HepG2 (cell line): Measurements from ENCODE around the gene MED23. TPM values are rescaled to one million over a fixed set of nuclear protein-coding genes. Genes with fewer than 3 reads are reported as not detected.

Experiments
- ATAC-seq: fragments of 200-7000 bp; cut with Tn5 transposase; 3 replicates; pipeline ENCODE4 v1.9.1; 2020; ENCODE audit warnings: mild to moderate bottlenecking, moderate library complexity
- BruUV-seq: library from RNA; stranded (reverse); fragments of 400-500 nt; replicated peaks from 2 replicates; lab custom pipeline; 2021; lab: Mats Ljungman, UMichigan
- CTCF ChIA-PET: fragments of 300-600 bp; formaldehyde crosslinking; extraction: SDS; loops from one replicate; lab custom pipeline; 2021; ENCODE audit warnings: low total read pairs, inconsistent platforms, low intra/inter-chr PET ratio; lab: Yijun Ruan, JAX
- POLR2A ChIA-PET: fragments of 350-600 bp; sonication (Branson Sonifier 250); formaldehyde crosslinking; loops from one replicate; lab custom pipeline; 2020; ENCODE audit warnings: antibody characterized with exemption, inconsistent platforms; lab: Yijun Ruan, JAX
- DNase-seq: peaks from one replicate; pipeline ENCODE4 v3.0.0-alpha.2; 2015; ENCODE audit warnings: low spot score
- FAIRE-seq: peaks from 3 replicates; lab custom pipeline; 2011; peaks lifted over from hg19 to GRCh38; lab: Jason Lieb, UNC
- H2AFZ ChIP-seq: one replicate; pipeline ENCODE4 v1.6.1; 2011; ENCODE audit warnings: low read length, inconsistent platforms
- H3K27ac ChIP-seq: fragments of 300-600 bp; 3 replicates; pipeline ENCODE4 v1.8.0; 2011; ENCODE audit warnings: mixed run types, mild to moderate bottlenecking, mixed read lengths, low read length, inconsistent platforms; ENCODE audit not compliant: insufficient read depth; ENCODE audit errors: extremely low read length
- H3K27me3 ChIP-seq, 2 experiments: fragments of 200-600 bp in 1 of 2; 2 replicates in 1 of 2; 3 replicates in 1 of 2; pipeline versions ENCODE4 v1.6.0 to v1.8.0; 2011; ENCODE audit warnings: low read length in 2 of 2, mild to moderate bottlenecking in 2 of 2, moderate library complexity in 2 of 2, inconsistent platforms in 1 of 2; ENCODE audit not compliant: insufficient read depth in 2 of 2, control insufficient read depth in 1 of 2
- H3K36me3 ChIP-seq, 2 experiments: fragments of 200-600 bp in 1 of 2; replicated peaks in 1 of 2; 2 replicates in 1 of 2; 3 replicates in 1 of 2; pipeline versions ENCODE4 v1.5.1 to v1.8.0; 2011; ENCODE audit warnings: low read length in 2 of 2, inconsistent platforms in 1 of 2; ENCODE audit not compliant: insufficient read depth in 2 of 2, control insufficient read depth in 1 of 2
- H3K4me1 ChIP-seq: 2 replicates; pipeline ENCODE4 v1.5.1; 2012; ENCODE audit warnings: low read length, inconsistent platforms; ENCODE audit not compliant: insufficient read depth
- H3K4me2 ChIP-seq: 2 replicates; pipeline ENCODE4 v1.6.0; 2011; ENCODE audit warnings: low read depth, low read length, inconsistent platforms
- H3K4me3 ChIP-seq, 3 experiments: fragments of 200-600 bp in 1 of 3; sonication (generic), shearing (Covaris generic) in 1 of 3; replicated peaks in 1 of 3; 2 replicates each; pipeline ENCODE4 v1.5.1; 2011 to 2016; ENCODE audit warnings: low read length in 3 of 3, inconsistent platforms in 2 of 3, low read depth in 2 of 3, mild to moderate bottlenecking in 2 of 3, control low read depth in 1 of 3, mixed read lengths in 1 of 3; ENCODE audit not compliant: insufficient read depth in 1 of 3
- H3K79me2 ChIP-seq: one replicate; pipeline ENCODE4 v1.6.1; 2011; ENCODE audit warnings: low read length, inconsistent platforms; ENCODE audit not compliant: insufficient read depth
- H3K9ac ChIP-seq: 2 replicates; pipeline ENCODE4 v1.6.0; 2011; ENCODE audit warnings: mild to moderate bottlenecking, low read depth, low read length, inconsistent platforms; ENCODE audit not compliant: insufficient read depth
- H3K9me3 ChIP-seq: 2 replicates; pipeline ENCODE4 v1.5.1; 2012; ENCODE audit warnings: mild to moderate bottlenecking, low read length
- H4K20me1 ChIP-seq: 2 replicates; pipeline ENCODE4 v1.6.0; 2011; ENCODE audit warnings: inconsistent platforms, mild to moderate bottlenecking, low read length, moderate library complexity; ENCODE audit not compliant: insufficient read depth
- BCL3 ChIP-seq: sonication (generic); formaldehyde crosslinking; IDR thresholded peaks from 2 replicates; pipeline ENCODE4 v1.5.1; 2020; ENCODE audit warnings: mild to moderate bottlenecking, missing genetic modification reagents, moderate library complexity
- BORCS8-MEF2B ChIP-seq: sonication (generic); formaldehyde crosslinking; IDR thresholded peaks from 2 replicates; pipeline ENCODE4 v1.8.0; 2022; ENCODE audit warnings: mild to moderate bottlenecking, missing genetic modification reagents
- BRD4 ChIP-seq: sonication (generic); formaldehyde crosslinking; IDR thresholded peaks from 2 replicates; pipeline ENCODE4 v1.4.0; 2020; ENCODE audit warnings: missing genetic modification reagents
- CAMTA2 ChIP-seq: sonication (generic); formaldehyde crosslinking; IDR thresholded peaks from 2 replicates; pipeline ENCODE4 v1.4.0; 2020; ENCODE audit warnings: mild to moderate bottlenecking, missing genetic modification reagents, borderline replicate concordance
- CENPX ChIP-seq: sonication (generic); formaldehyde crosslinking; IDR thresholded peaks from 2 replicates; pipeline ENCODE4 v1.9.0; 2021; ENCODE audit warnings: mild to moderate bottlenecking, missing genetic modification reagents, moderate library complexity
- GPN1 ChIP-seq: sonication (generic); formaldehyde crosslinking; IDR thresholded peaks from 2 replicates; pipeline ENCODE4 v1.5.1; 2020; ENCODE audit warnings: missing genetic modification reagents, borderline replicate concordance
- MYNN ChIP-seq: sonication (generic); formaldehyde crosslinking; IDR thresholded peaks from 2 replicates; pipeline ENCODE4 v1.4.0; 2020; ENCODE audit warnings: mild to moderate bottlenecking, low read depth, missing genetic modification reagents
- SIX1 ChIP-seq: sonication (generic); formaldehyde crosslinking; IDR thresholded peaks from 2 replicates; pipeline ENCODE4 v1.4.0; 2020; ENCODE audit warnings: missing genetic modification reagents, borderline replicate concordance
- SPEN ChIP-seq: sonication (generic); formaldehyde crosslinking; IDR thresholded peaks from 2 replicates; pipeline ENCODE4 v1.5.1; 2020; ENCODE audit warnings: low read depth, mild to moderate bottlenecking, missing genetic modification reagents
- TBX2 ChIP-seq: sonication (generic); formaldehyde crosslinking; IDR thresholded peaks from 2 replicates; pipeline ENCODE4 v1.5.0; 2020; ENCODE audit warnings: missing genetic modification reagents, mild to moderate bottlenecking, borderline replicate concordance
- ZFP91 ChIP-seq: sonication (generic); formaldehyde crosslinking; IDR thresholded peaks from 2 replicates; pipeline ENCODE4 v1.9.0; 2022; ENCODE audit warnings: missing genetic modification reagents, mild to moderate bottlenecking, borderline replicate concordance
- ZNF263 ChIP-seq: sonication (generic); formaldehyde crosslinking; IDR thresholded peaks from 2 replicates; pipeline ENCODE4 v1.4.0; 2020; ENCODE audit warnings: missing genetic modification reagents
- WGBS: methylation state at CpG from one replicate; pipeline ENCODE4 v1.1.6; 2017; ENCODE audit warnings: low lambda C conversion rate; 5-methylcytosine and 5-hydroxymethylcytosine counted together
- in situ Hi-C: cut with HindIII; loops from 2 replicates; pipeline ENCODE4 v1.10.0; 2017; ENCODE audit warnings: low pct_unique_long_range_greater_than_20kb; ENCODE audit not compliant: extremely low pct_ligation_motif_present
- intact Hi-C: fragments of 100-400 bp; cut with micrococcal nuclease; formaldehyde crosslinking; loops from one replicate; pipeline ENCODE4 v1.10.0; 2022; ENCODE audit not compliant: unreplicated experiment
- polyA plus RNA-seq, 8 experiments: library from polyadenylated mRNA; depleted of rRNA in 3 of 8; stranded (reverse) in 7 of 8; unstranded in 1 of 8; fragments of >200 nt; fragmentation: Illumina TruSeq in 4 of 8; extraction: Trizol in 4 of 8; gene quantifications; 2 replicates each; pipeline versions ENCODE4 v1.2.1 to v1.2.3, GENCODE V29; 2011 to 2016; ENCODE audit warnings: low read depth in 4 of 8, missing spikeins in 1 of 8, mixed read lengths in 1 of 8; ENCODE audit not compliant: insufficient read depth in 1 of 8
- total RNA-seq, 5 experiments: library from RNA; depleted of rRNA; stranded (reverse); fragments of >200 nt; fragmentation: Illumina TruSeq; extraction: Trizol; gene quantifications; 2 replicates each; pipeline ENCODE4 v1.2.3, GENCODE V29; 2016; ENCODE audit warnings: low read depth in 1 of 5

MED23 gene
- total and polyA plus RNA-seq, 2 of the 13 experiments (the other 11 are each of a cell fraction or from before 2014, with no cell fraction given) = 34.9 to 50.5 TPM

- no peak overlapping the region for H3K4me3 ChIP-seq
- TF ChIP-seq CAMTA2 (CRISPR knock-in tag) = no peak
- no peak for TF ChIP-seq SIX1 (CRISPR knock-in tag)
- no peak for TF ChIP-seq ZFP91
- no peak for TF ChIP-seq BCL3 (CRISPR knock-in tag)
- TF ChIP-seq SPEN (CRISPR knock-in tag) = no peak
- no peak for TF ChIP-seq BRD4 (CRISPR knock-in tag)
- TF ChIP-seq BORCS8-MEF2B (CRISPR knock-in tag) = no peak
- TF ChIP-seq MYNN (CRISPR knock-in tag) = no peak
- TF ChIP-seq TBX2 = no peak
- no peak for TF ChIP-seq CENPX (CRISPR knock-in tag)
- TF ChIP-seq GPN1 = no peak
- TF ChIP-seq ZNF263 = no peak
- ATAC-seq (no peak), FAIRE-seq (no peak), DNase-seq (no peak)
- H3K27me3 ChIP-seq = no peaks in the 10 kb centered on the region
- no peak overlapping the region for H2AFZ ChIP-seq
- H3K9ac ChIP-seq = no peak overlapping the region
- no peak overlapping the region for H3K27ac ChIP-seq
- no peak overlapping the region for H3K4me2 ChIP-seq
- no peaks in the 10 kb centered on the region for H4K20me1 ChIP-seq
- peaks cover 33 to 74% of the 10 kb centered on the region in 2 experiments for H3K36me3 ChIP-seq
- in situ Hi-C loops = no loop called here
- 98% methylated on average over 11 of the region's 11 CpGs for WGBS
- no peaks in the 10 kb centered on the region for H3K9me3 ChIP-seq
- intact Hi-C loops = no loop called here
- H3K4me1 ChIP-seq = no peaks in the 10 kb centered on the region
- ChIA-PET CTCF (no interaction called here), POLR2A (no interaction called here)
- no peaks in the 10 kb centered on the region for H3K79me2 ChIP-seq
- BruUV-seq = no TSS peak
These were observed 34.0 kb downstream of the MED23 start for GRCh38 chr6:131594074-131594473.
